Smooth muscle cell (in vitro differentiated cells): ENCODE measurements around the gene TMX4. TPM values are rescaled to one million over a fixed set of nuclear protein-coding genes. Genes with fewer than 3 reads are reported as not detected.

Experiments used
- DNase-seq: peaks from one replicate; lab custom pipeline; 2025; ENCODE audit not compliant: unreplicated experiment; lab: John Stamatoyannopoulos, UW
- H2AFZ ChIP-seq: fragments of 200-600 bp; sonication (generic); 2 replicates; pipeline ENCODE4 v1.6.0; 2016; ENCODE audit warnings: antibody characterized with exemption, low read depth, mild to moderate bottlenecking
- H3F3A ChIP-seq: fragments of 200-600 bp; sonication (generic); 2 replicates; pipeline ENCODE4 v1.6.0; 2017; ENCODE audit warnings: antibody characterized with exemption, low read depth
- H3K27ac ChIP-seq: fragments of 200-600 bp; sonication (generic); 2 replicates; pipeline ENCODE4 v1.5.1; 2016; ENCODE audit warnings: low read depth, mild to moderate bottlenecking
- H3K27me3 ChIP-seq: fragments of 200-600 bp; sonication (generic); 2 replicates; pipeline ENCODE4 v1.6.1; 2016; ENCODE audit warnings: low read depth, mild to moderate bottlenecking
- H3K36me3 ChIP-seq: fragments of 200-600 bp; sonication (generic); 2 replicates; pipeline ENCODE4 v1.5.1; 2016; ENCODE audit warnings: low read depth
- H3K4me1 ChIP-seq: fragments of 200-600 bp; sonication (generic); 2 replicates; pipeline ENCODE4 v1.5.1; 2016; ENCODE audit warnings: low read depth
- H3K4me2 ChIP-seq: fragments of 200-600 bp; sonication (generic); 2 replicates; pipeline ENCODE4 v1.6.0; 2016; ENCODE audit warnings: mild to moderate bottlenecking
- H3K4me3 ChIP-seq: fragments of 200-600 bp; sonication (generic); 2 replicates; pipeline ENCODE4 v1.5.1; 2016; ENCODE audit warnings: mild to moderate bottlenecking
- H3K79me2 ChIP-seq: fragments of 200-600 bp; sonication (generic); 2 replicates; pipeline ENCODE4 v1.6.0; 2016; ENCODE audit warnings: low read depth, mild to moderate bottlenecking
- H3K9ac ChIP-seq: fragments of 200-600 bp; sonication (generic); 2 replicates; pipeline ENCODE4 v1.6.0; 2016; ENCODE audit warnings: low read depth
- H3K9me3 ChIP-seq: fragments of 200-600 bp; sonication (generic); replicated peaks from 2 replicates; pipeline ENCODE4 v1.5.1; 2016; ENCODE audit warnings: low read depth
- H4K20me1 ChIP-seq: fragments of 200-600 bp; sonication (generic); 2 replicates; pipeline ENCODE4 v1.6.0; 2016; ENCODE audit warnings: low read depth
- CTCF ChIP-seq: fragments of 200-600 bp; sonication (generic); IDR thresholded peaks from 2 replicates; pipeline ENCODE4 v1.5.1; 2017; ENCODE audit warnings: borderline replicate concordance, mild to moderate bottlenecking, antibody characterized with exemption; ENCODE audit not compliant: insufficient read depth, poor library complexity, severe bottlenecking
- WGBS: methylation state at CpG from one replicate; pipeline ENCODE4 v1.1.7; 2016; ENCODE audit warnings: low lambda C conversion rate; 5-methylcytosine and 5-hydroxymethylcytosine counted together
- polyA plus RNA-seq: library from polyadenylated mRNA; unstranded; fragments of >200 nt; fragmentation: Nextera tagmentation; extraction: Ambion mirVana; gene quantifications from 2 replicates; pipeline ENCODE4 v1.2.1, GENCODE V29; 2016
- total RNA-seq: library from RNA; depleted of rRNA; stranded (reverse); fragments of >200 nt; gene quantifications from 2 replicates; pipeline ENCODE4 v1.2.3, GENCODE V29; 2014

TMX4 gene
- total and polyA plus RNA-seq, 2 experiments from 2014 or later: 13.9 to 14.1 TPM

GRCh38 chr20:7994809-7995208 lies 24.8 kb downstream of the TMX4 start:
- DNase-seq: no peak
- TF ChIP-seq CTCF: no peak
- no peak overlapping the region for H3K27ac ChIP-seq
- H2AFZ ChIP-seq: no peak overlapping the region
- H3K4me2 ChIP-seq: no peak overlapping the region
- H3K4me3 ChIP-seq: no peak overlapping the region
- H3K36me3 ChIP-seq: peaks cover 25% of the 10 kb centered on the region
- H3F3A ChIP-seq: no peaks in the 10 kb centered on the region
- no peaks in the 10 kb centered on the region for H3K27me3 ChIP-seq
- H3K9ac ChIP-seq: no peak overlapping the region
- H4K20me1 ChIP-seq: no peaks in the 10 kb centered on the region
- no peaks in the 10 kb centered on the region for H3K9me3 ChIP-seq
- WGBS: 95% methylated on average over 1 of the region's 1 CpG
- no peaks in the 10 kb centered on the region for H3K79me2 ChIP-seq
- no peaks in the 10 kb centered on the region for H3K4me1 ChIP-seq

GRCh38 chr20:7993703-7994102 lies 25.9 kb downstream of the TMX4 start:
- Histone ChIP-seq H3K4me3 (no peak overlapping the region), H3K4me2 (no peak overlapping the region), H3K4me1 (no peaks in the 10 kb centered on the region), H3K27ac (no peak overlapping the region), H4K20me1 (no peaks in the 10 kb centered on the region), H3K79me2 (no peaks in the 10 kb centered on the region), H3K36me3 (peaks cover 25% of the 10 kb centered on the region), H3K27me3 (no peaks in the 10 kb centered on the region), H2AFZ (no peak overlapping the region), H3F3A (no peaks in the 10 kb centered on the region), H3K9ac (no peak overlapping the region), H3K9me3 (no peaks in the 10 kb centered on the region)
- 96% methylated on average over 2 of the region's 2 CpGs for WGBS
- DNase-seq: no peak
- TF ChIP-seq CTCF: no peak

- Histone ChIP-seq H4K20me1 (no peaks in the 10 kb centered on the region), H3K27ac (no peak overlapping the region), H3K9me3 (no peaks in the 10 kb centered on the region), H3K79me2 (no peaks in the 10 kb centered on the region), H2AFZ (no peak overlapping the region), H3K27me3 (no peaks in the 10 kb centered on the region), H3F3A (no peaks in the 10 kb centered on the region), H3K4me2 (no peak overlapping the region), H3K9ac (no peak overlapping the region), H3K4me1 (no peaks in the 10 kb centered on the region), H3K4me3 (no peak overlapping the region), H3K36me3 (peaks cover 25% of the 10 kb centered on the region)
- no peak for TF ChIP-seq CTCF
- 100% methylated on average over 2 of the region's 2 CpGs for WGBS
- no peak for DNase-seq
These were observed 26.3 kb downstream of the TMX4 start for GRCh38 chr20:7993238-7993637.

GRCh38 chr20:7990385-7990784 lies 29.2 kb downstream of the TMX4 start:
- no peaks in the 10 kb centered on the region for H3K4me1 ChIP-seq

More at GRCh38 chr20:7990385-7990784, 29.2 kb downstream of the TMX4 start:
- Histone ChIP-seq H3K9ac (no peak overlapping the region), H3K4me3 (no peak overlapping the region), H3K36me3 (peaks cover 18% of the 10 kb centered on the region), H4K20me1 (no peaks in the 10 kb centered on the region), H3K79me2 (no peaks in the 10 kb centered on the region), H3K4me2 (no peak overlapping the region), H3F3A (no peaks in the 10 kb centered on the region), H3K27ac (no peak overlapping the region), H3K27me3 (no peaks in the 10 kb centered on the region), H3K9me3 (no peaks in the 10 kb centered on the region), H2AFZ (no peak overlapping the region)
- DNase-seq: no peak
- no peak for TF ChIP-seq CTCF
